ENCODE results near the gene ENTPD7. TPM values are rescaled to one million over a fixed set of nuclear protein-coding genes. Genes with fewer than 3 reads are reported as not detected.
A peak's percentile ranks its signal among the peaks of the same experiment; 100 is the strongest.

ENTPD7 gene
- total and polyA plus RNA-seq, 10 of the 15 experiments (the other 5 are each of a cell fraction or from before 2014, with no cell fraction given), result 0.73 to 6.7 (median 5.2) TPM

DNA sequence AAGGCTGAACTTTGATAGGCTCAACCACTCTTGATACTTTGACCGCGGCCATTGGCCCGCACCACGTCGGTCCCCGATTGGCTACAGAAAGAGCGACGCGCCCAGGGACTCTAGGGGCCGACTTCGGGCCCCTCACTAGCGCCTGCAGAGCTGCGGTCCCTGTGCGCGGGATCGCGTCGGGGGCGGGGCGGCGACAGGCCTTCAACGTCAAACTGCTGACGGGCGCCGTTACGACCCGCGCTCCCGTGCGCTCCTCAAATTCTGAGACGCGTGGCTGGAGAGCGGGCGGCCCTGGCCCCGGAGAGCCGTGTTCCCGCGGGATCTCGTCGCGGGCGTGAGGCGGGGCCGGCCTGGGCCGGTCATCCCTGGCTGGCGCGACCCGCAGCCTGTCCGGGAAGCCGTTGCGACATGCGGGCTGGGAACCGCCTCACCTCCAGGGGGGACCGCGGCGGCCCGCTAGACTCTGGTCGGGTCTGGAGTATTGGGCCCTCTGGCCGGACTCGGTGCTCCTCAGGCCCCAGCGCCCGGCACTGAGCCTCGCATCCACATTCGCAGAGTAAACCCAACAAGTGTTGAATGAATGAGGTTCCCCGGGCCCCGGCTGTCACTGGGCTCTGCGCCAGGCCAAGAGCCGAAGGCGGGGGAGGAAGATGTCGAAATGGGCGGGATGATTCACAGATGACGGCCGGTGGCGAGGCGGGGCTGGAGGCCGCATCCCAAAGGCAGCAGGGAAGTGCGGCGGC lies 38.4 kb upstream of the ENTPD7 start (continued):
- TF ChIP-seq SMAD1 (IDR thresholded peaks at IDR 0.05; ENCODE audit: low read depth, partially characterized antibody) (peak; percentile 52), SIX5 (IDR thresholded peaks at IDR 0.05; ENCODE audit: low read depth, low read length, severe bottlenecking) (no peak), NR2C2 (IDR thresholded peaks at IDR 0.05; ENCODE audit: borderline replicate concordance, control insufficient read depth, insufficient read length, low read depth) (no peak), KAT2A (conservative IDR thresholded peaks at IDR 0.05; ENCODE audit: control insufficient read depth, low read depth, low read length) (no peak), MYC (IDR thresholded peaks at IDR 0.05; ENCODE audit: insufficient read depth, insufficient read length, insufficient replicate concordance, low read length, severe bottlenecking) (no peak), SPI1 (IDR thresholded peaks at IDR 0.05; ENCODE audit: borderline replicate concordance, insufficient read depth, low read depth, low read length) (0 out of 2 replicates have a peak, but pooled peaks have one; percentile 28), EED (IDR thresholded peaks at IDR 0.05; ENCODE audit: low read depth) (peak; percentile 80), ASH2L (IDR thresholded peaks at IDR 0.05; ENCODE audit: borderline replicate concordance, low read depth) (peak; percentile 82; the same call in 1 of the 2 replicates), EP300 (IDR thresholded peaks at IDR 0.05; ENCODE audit: borderline replicate concordance in 1 of 2, control insufficient read depth in 1 of 2, low read depth in 2 of 2, low read length in 2 of 2) (no peak; a peak in 1 of 4 replicates), SIN3A (IDR thresholded peaks at IDR 0.05; ENCODE audit: low read depth, low read length) (no peak; the same call in 1 of the 2 replicates), ZZZ3 (IDR thresholded peaks at IDR 0.05; ENCODE audit: control insufficient read depth, insufficient read length, low read depth) (no peak), ZNF24 (IDR thresholded peaks at IDR 0.05) (peak; percentile 84)
- TF ChIP-seq, protein P1, sequence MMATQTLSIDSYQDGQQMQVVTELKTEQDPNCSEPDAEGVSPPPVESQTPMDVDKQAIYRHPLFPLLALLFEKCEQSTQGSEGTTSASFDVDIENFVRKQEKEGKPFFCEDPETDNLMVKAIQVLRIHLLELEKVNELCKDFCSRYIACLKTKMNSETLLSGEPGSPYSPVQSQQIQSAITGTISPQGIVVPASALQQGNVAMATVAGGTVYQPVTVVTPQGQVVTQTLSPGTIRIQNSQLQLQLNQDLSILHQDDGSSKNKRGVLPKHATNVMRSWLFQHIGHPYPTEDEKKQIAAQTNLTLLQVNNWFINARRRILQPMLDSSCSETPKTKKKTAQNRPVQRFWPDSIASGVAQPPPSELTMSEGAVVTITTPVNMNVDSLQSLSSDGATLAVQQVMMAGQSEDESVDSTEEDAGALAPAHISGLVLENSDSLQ (IDR thresholded peaks at IDR 0.05), result no peak
- TF ChIP-seq, protein P2, sequence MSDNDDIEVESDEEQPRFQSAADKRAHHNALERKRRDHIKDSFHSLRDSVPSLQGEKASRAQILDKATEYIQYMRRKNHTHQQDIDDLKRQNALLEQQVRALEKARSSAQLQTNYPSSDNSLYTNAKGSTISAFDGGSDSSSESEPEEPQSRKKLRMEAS (IDR thresholded peaks at IDR 0.05; ENCODE audit: low read depth, low read length), result peak; percentile 39; the same call in 1 of the 2 replicates
- TF ChIP-seq, protein P3, sequence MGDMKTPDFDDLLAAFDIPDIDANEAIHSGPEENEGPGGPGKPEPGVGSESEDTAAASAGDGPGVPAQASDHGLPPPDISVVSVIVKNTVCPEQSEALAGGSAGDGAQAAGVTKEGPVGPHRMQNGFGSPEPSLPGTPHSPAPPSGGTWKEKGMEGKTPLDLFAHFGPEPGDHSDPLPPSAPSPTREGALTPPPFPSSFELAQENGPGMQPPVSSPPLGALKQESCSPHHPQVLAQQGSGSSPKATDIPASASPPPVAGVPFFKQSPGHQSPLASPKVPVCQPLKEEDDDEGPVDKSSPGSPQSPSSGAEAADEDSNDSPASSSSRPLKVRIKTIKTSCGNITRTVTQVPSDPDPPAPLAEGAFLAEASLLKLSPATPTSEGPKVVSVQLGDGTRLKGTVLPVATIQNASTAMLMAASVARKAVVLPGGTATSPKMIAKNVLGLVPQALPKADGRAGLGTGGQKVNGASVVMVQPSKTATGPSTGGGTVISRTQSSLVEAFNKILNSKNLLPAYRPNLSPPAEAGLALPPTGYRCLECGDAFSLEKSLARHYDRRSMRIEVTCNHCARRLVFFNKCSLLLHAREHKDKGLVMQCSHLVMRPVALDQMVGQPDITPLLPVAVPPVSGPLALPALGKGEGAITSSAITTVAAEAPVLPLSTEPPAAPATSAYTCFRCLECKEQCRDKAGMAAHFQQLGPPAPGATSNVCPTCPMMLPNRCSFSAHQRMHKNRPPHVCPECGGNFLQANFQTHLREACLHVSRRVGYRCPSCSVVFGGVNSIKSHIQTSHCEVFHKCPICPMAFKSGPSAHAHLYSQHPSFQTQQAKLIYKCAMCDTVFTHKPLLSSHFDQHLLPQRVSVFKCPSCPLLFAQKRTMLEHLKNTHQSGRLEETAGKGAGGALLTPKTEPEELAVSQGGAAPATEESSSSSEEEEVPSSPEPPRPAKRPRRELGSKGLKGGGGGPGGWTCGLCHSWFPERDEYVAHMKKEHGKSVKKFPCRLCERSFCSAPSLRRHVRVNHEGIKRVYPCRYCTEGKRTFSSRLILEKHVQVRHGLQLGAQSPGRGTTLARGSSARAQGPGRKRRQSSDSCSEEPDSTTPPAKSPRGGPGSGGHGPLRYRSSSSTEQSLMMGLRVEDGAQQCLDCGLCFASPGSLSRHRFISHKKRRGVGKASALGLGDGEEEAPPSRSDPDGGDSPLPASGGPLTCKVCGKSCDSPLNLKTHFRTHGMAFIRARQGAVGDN (IDR thresholded peaks at IDR 0.05), result peak; percentile 85
- TF ChIP-seq, protein P4, sequence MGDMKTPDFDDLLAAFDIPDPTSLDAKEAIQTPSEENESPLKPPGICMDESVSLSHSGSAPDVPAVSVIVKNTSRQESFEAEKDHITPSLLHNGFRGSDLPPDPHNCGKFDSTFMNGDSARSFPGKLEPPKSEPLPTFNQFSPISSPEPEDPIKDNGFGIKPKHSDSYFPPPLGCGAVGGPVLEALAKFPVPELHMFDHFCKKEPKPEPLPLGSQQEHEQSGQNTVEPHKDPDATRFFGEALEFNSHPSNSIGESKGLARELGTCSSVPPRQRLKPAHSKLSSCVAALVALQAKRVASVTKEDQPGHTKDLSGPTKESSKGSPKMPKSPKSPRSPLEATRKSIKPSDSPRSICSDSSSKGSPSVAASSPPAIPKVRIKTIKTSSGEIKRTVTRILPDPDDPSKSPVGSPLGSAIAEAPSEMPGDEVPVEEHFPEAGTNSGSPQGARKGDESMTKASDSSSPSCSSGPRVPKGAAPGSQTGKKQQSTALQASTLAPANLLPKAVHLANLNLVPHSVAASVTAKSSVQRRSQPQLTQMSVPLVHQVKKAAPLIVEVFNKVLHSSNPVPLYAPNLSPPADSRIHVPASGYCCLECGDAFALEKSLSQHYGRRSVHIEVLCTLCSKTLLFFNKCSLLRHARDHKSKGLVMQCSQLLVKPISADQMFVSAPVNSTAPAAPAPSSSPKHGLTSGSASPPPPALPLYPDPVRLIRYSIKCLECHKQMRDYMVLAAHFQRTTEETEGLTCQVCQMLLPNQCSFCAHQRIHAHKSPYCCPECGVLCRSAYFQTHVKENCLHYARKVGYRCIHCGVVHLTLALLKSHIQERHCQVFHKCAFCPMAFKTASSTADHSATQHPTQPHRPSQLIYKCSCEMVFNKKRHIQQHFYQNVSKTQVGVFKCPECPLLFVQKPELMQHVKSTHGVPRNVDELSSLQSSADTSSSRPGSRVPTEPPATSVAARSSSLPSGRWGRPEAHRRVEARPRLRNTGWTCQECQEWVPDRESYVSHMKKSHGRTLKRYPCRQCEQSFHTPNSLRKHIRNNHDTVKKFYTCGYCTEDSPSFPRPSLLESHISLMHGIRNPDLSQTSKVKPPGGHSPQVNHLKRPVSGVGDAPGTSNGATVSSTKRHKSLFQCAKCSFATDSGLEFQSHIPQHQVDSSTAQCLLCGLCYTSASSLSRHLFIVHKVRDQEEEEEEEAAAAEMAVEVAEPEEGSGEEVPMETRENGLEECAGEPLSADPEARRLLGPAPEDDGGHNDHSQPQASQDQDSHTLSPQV (IDR thresholded peaks at IDR 0.05), result no peak
